ENCODE measurements around the gene THSD7A.

Gene THSD7A

DNA sequence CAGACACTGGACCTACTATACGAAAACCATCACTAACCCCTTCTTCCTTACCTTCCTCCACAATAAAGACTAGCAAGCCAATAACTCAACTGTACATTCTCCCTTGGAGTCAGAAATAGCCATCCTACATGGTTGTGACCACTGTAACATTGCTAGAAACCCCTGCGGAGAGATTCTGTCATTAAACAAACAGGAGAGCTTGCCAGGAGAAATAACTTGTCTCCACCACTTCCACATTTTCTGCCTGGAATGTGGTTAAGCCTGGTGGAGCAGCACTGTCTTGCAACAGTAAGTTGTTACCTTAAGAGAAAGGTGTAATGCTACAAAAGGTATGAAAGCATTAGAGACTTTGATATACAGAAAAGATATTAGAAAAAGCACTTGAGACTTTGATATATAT is 45.8 kb downstream of the THSD7A start:
- no peaks in the 10 kb centered on the region for H3K27me3 Mint-ChIP-seq
- no peak overlapping the region for H3K4me3 Mint-ChIP-seq
- H3K27ac Mint-ChIP-seq: no peak overlapping the region
- H3K4me1 Mint-ChIP-seq: no peaks in the 10 kb centered on the region
- no peak for DNase-seq
- CTCF ChIA-PET: no interaction called here
- no peaks in the 10 kb centered on the region for H3K9me3 Mint-ChIP-seq
- no peaks in the 10 kb centered on the region for H3K36me3 Mint-ChIP-seq

DNA sequence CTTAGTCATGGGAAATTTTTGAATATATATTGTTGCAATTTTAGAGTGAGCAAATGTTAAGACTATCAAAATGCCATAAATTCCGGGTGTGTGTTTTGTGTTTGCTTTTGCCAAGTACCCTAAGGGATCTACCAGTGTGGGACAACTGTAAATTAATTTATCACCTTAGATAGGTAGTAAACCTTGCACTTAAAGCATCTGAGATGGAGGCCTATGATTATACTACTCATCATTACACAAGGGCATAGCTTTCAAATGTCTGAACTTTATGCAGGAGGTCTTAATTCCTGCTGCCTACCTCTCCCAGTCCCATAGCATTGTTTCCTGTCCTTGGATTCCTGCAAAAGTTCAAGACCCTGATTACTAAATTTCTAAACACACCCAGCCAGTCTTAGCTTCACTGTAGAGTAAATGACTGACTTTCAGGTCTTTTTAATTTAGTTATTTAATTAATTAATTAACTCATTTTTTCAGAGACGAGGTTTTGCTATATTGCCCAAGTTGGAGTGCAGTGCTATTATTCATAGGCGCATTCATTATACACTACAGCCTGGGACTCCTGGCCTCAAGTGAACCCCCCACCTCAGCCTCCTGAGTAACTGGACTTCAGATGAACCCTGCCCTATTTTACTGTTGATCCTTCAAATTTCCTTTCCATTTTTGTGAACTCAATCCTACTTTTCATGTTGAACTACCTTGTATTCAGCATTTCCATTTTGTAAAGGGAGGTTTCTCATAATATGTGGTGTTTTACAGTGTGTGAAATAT is 47.0 kb downstream of the THSD7A start:
- Mint-ChIP-seq H3K4me1 (no peaks in the 10 kb centered on the region), H3K36me3 (no peaks in the 10 kb centered on the region), H3K27me3 (no peaks in the 10 kb centered on the region), H3K9me3 (no peaks in the 10 kb centered on the region), H3K27ac (no peak overlapping the region), H3K4me3 (no peak overlapping the region)
- CTCF ChIA-PET: no interaction called here
- no peak for DNase-seq

DNA sequence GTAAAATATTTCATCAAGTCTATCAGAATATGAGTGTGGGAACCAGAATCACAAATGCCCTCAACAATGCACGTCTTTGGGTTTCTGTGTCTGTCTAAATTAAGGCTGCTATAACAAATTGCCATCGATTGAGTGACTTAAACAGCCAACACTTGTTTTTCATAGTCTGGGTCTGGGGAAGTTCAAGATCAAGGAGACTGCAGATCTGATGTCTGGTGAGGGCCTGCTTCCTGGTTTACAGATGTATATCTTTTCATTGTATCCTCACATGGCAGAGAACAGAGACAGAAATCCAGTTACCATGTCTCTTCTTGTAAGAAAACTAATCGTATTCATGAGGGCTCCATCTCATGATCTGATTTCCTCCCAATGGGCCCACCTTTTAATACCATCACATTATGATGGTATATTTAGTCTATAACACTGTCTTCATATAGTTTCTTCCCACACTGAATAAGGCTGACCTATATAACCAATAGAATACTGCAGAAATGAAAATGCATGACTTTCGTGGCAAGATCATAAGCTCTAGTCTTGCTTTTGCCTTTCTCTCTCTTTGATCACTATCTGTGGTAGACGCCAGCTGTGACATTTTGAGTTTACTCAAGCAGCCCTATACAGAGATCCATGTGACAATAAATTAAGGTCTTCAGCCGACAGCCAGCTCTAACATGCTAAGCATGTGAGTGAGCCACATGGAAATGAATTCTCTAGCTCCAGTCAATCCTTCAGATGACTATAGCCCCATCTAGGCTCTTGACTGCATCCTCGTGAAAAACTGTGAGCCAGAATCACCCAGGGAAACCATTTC is 51.9 kb downstream of the THSD7A start:
- Mint-ChIP-seq H3K9me3 (no peaks in the 10 kb centered on the region), H3K4me3 (no peak overlapping the region), H3K36me3 (no peaks in the 10 kb centered on the region), H3K27me3 (no peaks in the 10 kb centered on the region), H3K27ac (no peak overlapping the region), H3K4me1 (no peaks in the 10 kb centered on the region)
- CTCF ChIA-PET: no interaction called here
- no peak for DNase-seq

DNA sequence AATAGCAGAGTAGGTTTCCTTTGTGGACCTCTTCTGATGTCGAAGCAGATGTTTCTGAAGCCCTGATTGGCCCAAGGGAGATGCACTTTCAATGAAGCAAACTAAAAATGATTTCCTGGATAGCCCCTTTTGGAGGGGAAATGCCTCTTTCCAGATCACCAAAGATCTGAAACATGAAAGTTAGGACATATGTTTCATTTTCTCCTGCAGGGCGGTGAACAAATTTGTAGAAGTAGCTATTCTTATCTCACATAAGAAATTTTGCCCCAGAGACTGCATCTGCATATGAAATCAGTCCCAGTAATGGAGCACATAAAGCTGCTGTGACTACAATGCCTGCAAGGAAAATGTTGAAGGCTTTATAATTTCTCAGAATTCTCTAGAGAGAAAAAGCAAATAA is 56.0 kb downstream of the THSD7A start:
- CTCF ChIA-PET: no interaction called here

DNA sequence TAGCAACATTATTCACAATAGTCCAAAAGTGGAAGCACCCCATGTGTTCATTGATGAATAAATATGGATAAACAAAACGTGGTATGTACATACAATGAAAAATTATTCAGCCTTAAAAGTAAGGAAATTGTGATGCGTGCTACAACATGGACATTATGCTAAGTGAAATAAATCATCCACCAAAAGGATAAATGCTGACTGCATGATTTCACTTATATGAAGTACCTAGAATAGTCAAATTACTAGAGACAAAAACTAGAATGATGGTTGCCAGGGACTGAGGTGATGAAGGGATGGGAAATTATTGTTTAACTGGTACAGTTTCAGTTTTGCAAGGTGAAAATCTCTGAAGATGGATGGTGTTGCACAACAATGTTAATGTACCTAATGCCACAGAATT is 56.6 kb downstream of the THSD7A start:
- H3K4me3 Mint-ChIP-seq: no peak overlapping the region
- H3K9me3 Mint-ChIP-seq: no peaks in the 10 kb centered on the region
- CTCF ChIA-PET: interaction anchor here (1.2 kb wide), 1 partner anchor 12 kb away, joined by 3 read pairs; no protein-coding TSS in a partner anchor
- no peaks in the 10 kb centered on the region for H3K36me3 Mint-ChIP-seq
- no peaks in the 10 kb centered on the region for H3K27me3 Mint-ChIP-seq
- no peak for DNase-seq
- H3K27ac Mint-ChIP-seq: no peak overlapping the region
- H3K4me1 Mint-ChIP-seq: no peaks in the 10 kb centered on the region

More for the DNA sequence above, 56.0 kb downstream of the THSD7A start:
- Mint-ChIP-seq H3K9me3 (no peaks in the 10 kb centered on the region), H3K27me3 (no peaks in the 10 kb centered on the region), H3K27ac (no peak overlapping the region), H3K4me3 (no peak overlapping the region), H3K36me3 (no peaks in the 10 kb centered on the region), H3K4me1 (no peaks in the 10 kb centered on the region)
- DNase-seq: no peak

DNA sequence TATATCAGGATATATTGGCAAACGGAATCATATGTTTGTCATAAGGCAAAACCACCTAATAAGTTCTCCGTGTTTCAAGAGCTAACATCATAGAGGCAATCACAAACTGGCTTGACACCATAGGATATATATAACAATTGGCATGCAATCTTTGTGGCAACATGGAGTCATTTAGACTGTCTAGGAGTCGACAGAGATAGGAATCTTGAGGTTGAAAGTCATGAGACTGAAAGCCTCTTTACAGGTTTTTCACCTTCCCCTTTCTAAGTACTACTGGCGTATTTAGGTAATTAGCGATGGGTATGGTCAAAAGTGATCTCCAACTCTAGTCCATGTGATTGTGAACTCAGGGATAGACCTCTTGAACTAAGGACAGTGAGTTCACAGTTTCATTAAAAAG is 63.7 kb downstream of the THSD7A start:
- H3K27ac Mint-ChIP-seq: no peak overlapping the region
- H3K4me3 Mint-ChIP-seq: no peak overlapping the region
- no peaks in the 10 kb centered on the region for H3K27me3 Mint-ChIP-seq
- CTCF ChIA-PET: no interaction called here
- no peaks in the 10 kb centered on the region for H3K9me3 Mint-ChIP-seq
- H3K4me1 Mint-ChIP-seq: no peaks in the 10 kb centered on the region
- no peaks in the 10 kb centered on the region for H3K36me3 Mint-ChIP-seq
- no peak for DNase-seq

DNA sequence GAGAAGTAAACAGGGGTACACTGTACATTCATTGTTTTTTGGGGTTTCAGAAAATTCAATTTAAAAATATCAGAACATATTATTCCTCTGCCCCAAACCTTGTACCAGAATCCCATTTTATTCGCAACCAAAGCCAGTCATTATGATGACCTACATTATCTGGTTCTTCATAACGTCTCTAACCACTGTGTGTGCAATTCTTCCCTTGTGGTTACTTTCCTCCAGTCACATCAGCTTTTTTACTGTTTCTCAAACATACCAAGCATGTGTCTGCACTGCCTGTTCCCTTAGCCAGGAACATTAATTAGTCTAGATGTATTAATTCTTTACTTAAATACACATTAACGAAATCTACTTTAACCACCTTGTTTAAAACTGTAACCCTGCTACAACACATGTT is 64.8 kb downstream of the THSD7A start:
- Mint-ChIP-seq H3K36me3 (no peaks in the 10 kb centered on the region), H3K27me3 (no peaks in the 10 kb centered on the region), H3K4me3 (no peak overlapping the region), H3K27ac (no peak overlapping the region), H3K9me3 (no peaks in the 10 kb centered on the region), H3K4me1 (no peaks in the 10 kb centered on the region)
- CTCF ChIA-PET: no interaction called here
- no peak for DNase-seq

DNA sequence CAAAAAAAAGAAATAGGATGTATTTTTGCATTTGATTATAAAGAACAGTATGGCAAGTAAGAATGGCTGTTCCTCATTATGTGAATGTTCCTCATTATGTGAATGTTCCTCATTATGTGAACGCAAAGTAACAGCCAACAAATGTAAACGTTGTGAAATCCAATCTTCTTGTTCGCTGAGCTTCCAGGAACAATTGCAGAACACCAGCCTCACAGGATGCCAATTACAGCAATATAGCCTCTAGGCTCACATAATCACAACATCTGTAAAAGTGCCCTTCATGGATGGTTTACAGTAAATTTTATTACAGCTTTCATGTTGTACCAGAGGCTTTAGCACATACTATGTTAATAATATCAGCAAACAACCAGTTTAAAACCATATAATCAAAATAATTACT is 71.6 kb downstream of the THSD7A start:
- no peaks in the 10 kb centered on the region for H3K27me3 Mint-ChIP-seq
- H3K9me3 Mint-ChIP-seq: no peaks in the 10 kb centered on the region
- no peak overlapping the region for H3K27ac Mint-ChIP-seq
- no peaks in the 10 kb centered on the region for H3K4me1 Mint-ChIP-seq
- no peaks in the 10 kb centered on the region for H3K36me3 Mint-ChIP-seq
- CTCF ChIA-PET: no interaction called here
- no peak overlapping the region for H3K4me3 Mint-ChIP-seq
- no peak for DNase-seq

DNA sequence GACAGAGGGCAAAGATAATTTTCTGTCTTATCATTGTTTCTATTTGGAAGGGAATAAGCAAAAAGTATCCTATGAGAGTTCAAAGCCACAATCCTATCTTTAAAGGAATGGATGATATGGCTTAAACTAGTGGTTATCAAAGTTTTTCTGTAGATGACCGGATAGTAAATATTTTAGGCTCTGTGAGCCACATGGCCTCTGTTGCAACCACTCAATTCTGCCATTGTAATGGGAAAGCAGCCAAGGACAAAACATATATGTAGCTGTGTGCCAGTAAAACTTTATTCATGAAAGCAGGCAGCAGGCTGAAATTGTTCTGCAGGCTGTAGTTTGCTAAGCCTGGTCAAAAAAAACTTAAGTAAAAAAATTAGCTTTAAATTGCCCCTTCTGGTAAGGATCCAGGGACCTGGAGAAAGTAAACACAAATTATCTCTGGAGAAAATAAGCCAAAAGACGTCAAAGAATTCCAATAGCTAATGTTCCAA is 73.3 kb downstream of the THSD7A start:
- H3K27me3 Mint-ChIP-seq: no peaks in the 10 kb centered on the region
- H3K4me3 Mint-ChIP-seq: no peak overlapping the region

DNA sequence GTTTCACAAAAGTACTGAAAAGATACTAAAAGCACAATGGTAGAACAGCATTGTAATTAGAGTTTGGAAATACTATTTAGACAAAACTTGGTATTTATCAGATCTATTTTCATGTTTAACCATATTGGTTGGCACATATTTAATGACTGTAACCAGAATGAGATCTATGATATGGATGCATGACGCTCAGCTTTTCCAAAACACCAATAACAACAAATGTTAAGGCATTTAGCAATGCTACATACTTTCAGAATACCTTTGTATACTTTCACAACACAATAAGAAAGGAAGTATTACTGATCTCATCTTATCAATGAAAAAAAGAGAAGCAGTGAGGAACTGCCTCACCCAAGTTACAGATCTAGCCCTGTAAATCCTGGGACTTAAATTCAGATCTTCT is 74.8 kb downstream of the THSD7A start:
- H3K4me3 Mint-ChIP-seq: no peak overlapping the region
- no peaks in the 10 kb centered on the region for H3K27me3 Mint-ChIP-seq
- no peak overlapping the region for H3K27ac Mint-ChIP-seq

More for the DNA sequence above, 73.3 kb downstream of the THSD7A start:
- CTCF ChIA-PET: no interaction called here
- no peak overlapping the region for H3K27ac Mint-ChIP-seq
- DNase-seq: no peak
- no peaks in the 10 kb centered on the region for H3K4me1 Mint-ChIP-seq
- no peaks in the 10 kb centered on the region for H3K9me3 Mint-ChIP-seq
- no peaks in the 10 kb centered on the region for H3K36me3 Mint-ChIP-seq

DNA sequence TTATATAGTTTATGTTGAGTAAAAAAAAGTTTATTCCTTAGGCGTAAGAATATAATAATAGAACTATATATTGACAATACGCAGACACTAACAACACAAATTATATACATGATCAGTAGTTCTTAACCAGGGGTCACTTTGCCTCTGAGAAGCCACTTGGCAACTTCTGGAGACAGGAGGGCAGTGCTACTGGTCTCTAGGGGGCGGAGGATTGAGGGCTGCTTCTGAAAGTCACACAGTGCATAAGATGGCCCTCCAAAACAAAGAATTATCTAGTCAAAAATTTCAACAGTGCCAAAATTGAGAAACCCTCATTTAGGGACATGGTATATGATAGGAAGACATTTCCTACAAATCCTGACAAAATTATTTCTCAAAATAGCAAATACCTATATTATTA is 77.1 kb downstream of the THSD7A start:
- CTCF ChIA-PET: no interaction called here
- Mint-ChIP-seq H3K4me3 (no peak overlapping the region), H3K9me3 (no peaks in the 10 kb centered on the region), H3K36me3 (no peaks in the 10 kb centered on the region), H3K27ac (no peak overlapping the region), H3K4me1 (no peaks in the 10 kb centered on the region), H3K27me3 (no peaks in the 10 kb centered on the region)
- no peak for DNase-seq

More for the DNA sequence above, 74.8 kb downstream of the THSD7A start:
- CTCF ChIA-PET: no interaction called here
- DNase-seq: no peak
- Mint-ChIP-seq H3K9me3 (no peaks in the 10 kb centered on the region), H3K4me1 (no peaks in the 10 kb centered on the region), H3K36me3 (no peaks in the 10 kb centered on the region)

DNA sequence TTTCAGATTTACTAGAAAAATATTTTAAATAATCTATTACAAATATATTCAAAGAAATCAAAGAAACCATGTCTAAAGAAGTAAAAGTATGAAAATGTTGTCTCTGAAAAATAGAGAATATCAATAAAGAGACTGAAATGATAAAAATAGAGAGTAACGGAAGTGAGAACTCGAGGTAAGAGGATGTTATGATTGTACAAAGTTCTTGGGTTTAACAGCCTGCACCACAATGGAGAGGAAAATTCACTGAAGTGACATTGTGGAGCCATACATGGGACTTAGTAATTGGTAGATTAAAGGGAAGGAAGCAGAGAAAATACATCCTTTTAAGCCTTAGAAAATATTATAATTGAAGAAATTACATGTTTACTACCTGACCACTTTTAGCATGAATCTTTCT is 77.9 kb downstream of the THSD7A start:
- H3K27ac Mint-ChIP-seq: no peak overlapping the region
- H3K4me3 Mint-ChIP-seq: no peak overlapping the region
- no peaks in the 10 kb centered on the region for H3K27me3 Mint-ChIP-seq
- DNase-seq: no peak
- CTCF ChIA-PET: no interaction called here
- H3K9me3 Mint-ChIP-seq: no peaks in the 10 kb centered on the region
- no peaks in the 10 kb centered on the region for H3K36me3 Mint-ChIP-seq
- H3K4me1 Mint-ChIP-seq: no peaks in the 10 kb centered on the region

DNA sequence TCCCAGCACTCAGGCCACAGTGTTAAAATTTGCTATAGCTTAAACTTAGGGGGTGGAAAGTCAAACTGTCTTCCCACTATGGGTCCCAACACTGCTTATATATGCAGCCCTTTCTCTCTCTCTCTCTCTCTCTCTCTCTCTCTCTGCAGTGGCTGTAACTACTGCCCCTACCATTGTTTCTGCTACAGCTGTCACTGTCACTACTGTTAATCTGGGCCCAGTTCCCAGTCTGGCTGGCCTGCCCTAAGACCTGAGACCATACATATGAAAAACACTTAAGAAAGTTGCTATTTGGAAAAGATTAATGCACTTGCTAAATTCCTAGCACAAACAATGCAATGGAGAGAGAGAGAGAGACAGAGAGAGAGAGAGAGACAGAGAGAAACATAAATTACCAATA is 78.6 kb downstream of the THSD7A start:
- Mint-ChIP-seq H3K4me3 (no peak overlapping the region), H3K36me3 (no peaks in the 10 kb centered on the region), H3K9me3 (no peaks in the 10 kb centered on the region), H3K27ac (no peak overlapping the region), H3K4me1 (no peaks in the 10 kb centered on the region), H3K27me3 (no peaks in the 10 kb centered on the region)
- CTCF ChIA-PET: no interaction called here
- DNase-seq: no peak

DNA sequence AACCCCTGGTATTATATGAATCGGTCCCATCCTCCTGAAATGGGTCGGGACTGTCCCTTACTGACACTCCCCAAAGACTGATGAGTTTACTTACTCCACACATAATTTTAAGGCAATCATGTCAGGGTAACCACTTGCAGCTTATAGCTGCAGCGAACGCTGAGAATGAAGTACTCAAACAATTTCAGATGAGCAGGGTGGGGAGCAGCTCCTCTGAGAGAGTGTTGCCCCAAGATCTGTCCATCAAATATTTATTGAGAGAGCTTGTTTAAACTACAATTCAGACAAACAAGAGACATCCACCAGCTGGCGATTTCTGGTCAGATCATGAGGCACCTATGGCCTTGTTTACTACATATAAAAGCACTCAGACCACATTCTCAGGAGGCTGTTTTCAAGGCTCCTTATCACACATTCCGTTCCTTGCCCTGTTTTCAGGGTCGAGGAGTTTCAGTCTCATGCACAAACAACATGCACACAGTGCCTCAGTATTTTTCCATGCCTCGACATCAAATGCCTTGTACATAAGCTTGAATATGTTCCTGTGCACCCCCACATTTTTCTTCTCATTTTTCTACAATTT is 80.1 kb downstream of the THSD7A start:
- CTCF ChIA-PET: no interaction called here
- no peaks in the 10 kb centered on the region for H3K27me3 Mint-ChIP-seq
- H3K9me3 Mint-ChIP-seq: no peaks in the 10 kb centered on the region
- no peaks in the 10 kb centered on the region for H3K36me3 Mint-ChIP-seq
- DNase-seq: no peak
- H3K4me1 Mint-ChIP-seq: no peaks in the 10 kb centered on the region
- no peak overlapping the region for H3K27ac Mint-ChIP-seq
- no peak overlapping the region for H3K4me3 Mint-ChIP-seq

DNA sequence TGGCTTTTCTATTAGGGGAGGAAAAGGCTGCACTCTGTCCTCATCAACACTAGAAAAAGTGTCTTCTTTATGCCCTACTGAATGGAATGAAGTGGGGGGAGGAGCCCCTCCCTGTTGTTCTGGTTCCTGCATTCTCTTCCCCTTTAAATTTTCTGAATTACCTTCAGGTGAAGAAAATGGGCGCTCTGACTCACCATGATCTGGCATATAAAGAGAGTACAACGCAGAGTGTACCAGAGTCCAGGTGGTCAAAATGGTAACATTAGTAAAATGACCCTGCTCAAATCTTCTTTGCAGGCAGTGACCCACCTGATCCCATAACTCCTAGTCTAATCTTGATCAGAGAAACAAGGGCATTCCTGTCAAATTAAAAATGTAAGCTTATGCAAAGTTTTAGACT is 80.7 kb downstream of the THSD7A start:
- Mint-ChIP-seq H3K4me3 (no peak overlapping the region), H3K27ac (no peak overlapping the region), H3K9me3 (no peaks in the 10 kb centered on the region), H3K27me3 (no peaks in the 10 kb centered on the region), H3K36me3 (no peaks in the 10 kb centered on the region), H3K4me1 (no peaks in the 10 kb centered on the region)
- no peak for DNase-seq
- CTCF ChIA-PET: no interaction called here
